ENCODE results near the gene CRY1.
A peak's percentile ranks its signal among the peaks of the same experiment; 100 is the strongest.
"Not testable (repeated sequence)": the region's sequence is repeated elsewhere in the genome, so short reads cannot be mapped to it uniquely, and the experiment has no call there.

CRY1 gene

GRCh38 chr12:107002665-107003064 lies 90.7 kb downstream of the CRY1 start:
- not testable (repeated sequence) for DNase-seq (ENCODE audit: low spot score)

GRCh38 chr12:106999446-106999845 lies 93.9 kb downstream of the CRY1 start:
- no peak for DNase-seq (ENCODE audit: low spot score)

GRCh38 chr12:106997916-106998315 lies 95.4 kb downstream of the CRY1 start:
- no peak for DNase-seq (ENCODE audit: low spot score)

- DNase-seq (ENCODE audit: low spot score) = not testable (repeated sequence)
These were observed 97.2 kb downstream of the CRY1 start for GRCh38 chr12:106996102-106996501.

GRCh38 chr12:106994579-106995220 lies 98.6 kb downstream of the CRY1 start:
- no peak for DNase-seq (ENCODE audit: low spot score)

- no peak for DNase-seq (ENCODE audit: low spot score)
These were observed 105.5 kb downstream of the CRY1 start for GRCh38 chr12:106987846-106988245.

- DNase-seq (ENCODE audit: low spot score) = peak; percentile 74
These were observed 106.5 kb downstream of the CRY1 start, which contains the start of gene MTERF2 for GRCh38 chr12:106986625-106987389. Gene MTERF2 (minus strand): TSS chr12:106987146. CDS start chr12:106978714, 8,432 bp downstream.

GRCh38 chr12:106986135-106986534 lies 107.2 kb downstream of the CRY1 start:
- no peak for DNase-seq (ENCODE audit: low spot score)

- no peak for DNase-seq (ENCODE audit: low spot score)
These were observed 107.9 kb downstream of the CRY1 start for GRCh38 chr12:106985479-106985878.

- peak; percentile 6 for DNase-seq (ENCODE audit: low spot score)
These were observed 108.7 kb downstream of the CRY1 start for GRCh38 chr12:106984588-106985137.

- DNase-seq (ENCODE audit: low spot score) = no peak
These were observed 111.1 kb downstream of the CRY1 start for GRCh38 chr12:106982229-106982628.

GRCh38 chr12:106981788-106982187 lies 111.6 kb downstream of the CRY1 start:
- no peak for DNase-seq (ENCODE audit: low spot score)

- DNase-seq (ENCODE audit: low spot score) = no peak
These were observed 112.4 kb downstream of the CRY1 start for GRCh38 chr12:106980944-106981343.

GRCh38 chr12:106978035-106978800 lies 115.1 kb downstream of the CRY1 start:
- DNase-seq (ENCODE audit: low spot score) = no peak

GRCh38 chr12:106976668-106977067 lies 116.7 kb downstream of the CRY1 start:
- DNase-seq (ENCODE audit: low spot score) = no peak

- no peak for DNase-seq (ENCODE audit: low spot score)
These were observed 117.2 kb downstream of the CRY1 start for GRCh38 chr12:106975993-106976658.

- no peak for DNase-seq (ENCODE audit: low spot score)
These were observed 118.3 kb downstream of the CRY1 start for GRCh38 chr12:106975098-106975497.

- DNase-seq (ENCODE audit: low spot score) = no peak
These were observed 118.8 kb downstream of the CRY1 start for GRCh38 chr12:106974511-106974910.

- DNase-seq (ENCODE audit: low spot score) = no peak
These were observed 119.8 kb downstream of the CRY1 start for GRCh38 chr12:106973545-106973944.

GRCh38 chr12:106971065-106971464 lies 122.3 kb downstream of the CRY1 start:
- no peak for DNase-seq (ENCODE audit: low spot score)

GRCh38 chr12:106964526-106964925 lies 128.8 kb downstream of the CRY1 start:
- no peak for DNase-seq (ENCODE audit: low spot score)

GRCh38 chr12:106962286-106962685 lies 131.1 kb downstream of the CRY1 start:
- DNase-seq (ENCODE audit: low spot score) = no peak
